Measurements from ENCODE around the gene TMEM141.

Gene TMEM141

GRCh38 chr9:136820971-136821825 is 30.1 kb downstream of the TMEM141 start:
- in situ Hi-C loops (cut with MboI; ENCODE audit: low sequenced_read_pairs, unreplicated experiment), result no loop called here
- DNase-seq (ENCODE audit: low spot score), result no peak

GRCh38 chr9:136821826-136822544 is 30.8 kb downstream of the TMEM141 start:
- in situ Hi-C loops (cut with MboI; ENCODE audit: low sequenced_read_pairs, unreplicated experiment), result no loop called here
- TF ChIP-seq, protein P1, sequence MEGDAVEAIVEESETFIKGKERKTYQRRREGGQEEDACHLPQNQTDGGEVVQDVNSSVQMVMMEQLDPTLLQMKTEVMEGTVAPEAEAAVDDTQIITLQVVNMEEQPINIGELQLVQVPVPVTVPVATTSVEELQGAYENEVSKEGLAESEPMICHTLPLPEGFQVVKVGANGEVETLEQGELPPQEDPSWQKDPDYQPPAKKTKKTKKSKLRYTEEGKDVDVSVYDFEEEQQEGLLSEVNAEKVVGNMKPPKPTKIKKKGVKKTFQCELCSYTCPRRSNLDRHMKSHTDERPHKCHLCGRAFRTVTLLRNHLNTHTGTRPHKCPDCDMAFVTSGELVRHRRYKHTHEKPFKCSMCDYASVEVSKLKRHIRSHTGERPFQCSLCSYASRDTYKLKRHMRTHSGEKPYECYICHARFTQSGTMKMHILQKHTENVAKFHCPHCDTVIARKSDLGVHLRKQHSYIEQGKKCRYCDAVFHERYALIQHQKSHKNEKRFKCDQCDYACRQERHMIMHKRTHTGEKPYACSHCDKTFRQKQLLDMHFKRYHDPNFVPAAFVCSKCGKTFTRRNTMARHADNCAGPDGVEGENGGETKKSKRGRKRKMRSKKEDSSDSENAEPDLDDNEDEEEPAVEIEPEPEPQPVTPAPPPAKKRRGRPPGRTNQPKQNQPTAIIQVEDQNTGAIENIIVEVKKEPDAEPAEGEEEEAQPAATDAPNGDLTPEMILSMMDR (IDR thresholded peaks at IDR 0.05; ENCODE audit: borderline replicate concordance, control extremely low read depth, extremely low read depth, insufficient read depth, missing control alignments), result no peak
- DNase-seq (ENCODE audit: low spot score), result no peak

More at GRCh38 chr9:136820971-136821825, 30.1 kb downstream of the TMEM141 start:
- TF ChIP-seq, protein P1 (IDR thresholded peaks at IDR 0.05; ENCODE audit: borderline replicate concordance, control extremely low read depth, extremely low read depth, insufficient read depth, missing control alignments), result no peak

GRCh38 chr9:136823136-136824046 is 32.2 kb downstream of the TMEM141 start:
- in situ Hi-C loops (cut with MboI; ENCODE audit: low sequenced_read_pairs, unreplicated experiment), result no loop called here
- no peak for DNase-seq (ENCODE audit: low spot score)
- TF ChIP-seq, protein P1 (IDR thresholded peaks at IDR 0.05; ENCODE audit: borderline replicate concordance, control extremely low read depth, extremely low read depth, insufficient read depth, missing control alignments), result no peak

- no peak for DNase-seq (ENCODE audit: low spot score)
- in situ Hi-C loops (cut with MboI; ENCODE audit: low sequenced_read_pairs, unreplicated experiment), result no loop called here
- TF ChIP-seq, protein P1 (IDR thresholded peaks at IDR 0.05; ENCODE audit: borderline replicate concordance, control extremely low read depth, extremely low read depth, insufficient read depth, missing control alignments), result no peak
Observed at GRCh38 chr9:136824496-136825225, 33.5 kb downstream of the TMEM141 start.

- DNase-seq (ENCODE audit: low spot score), result no peak
- TF ChIP-seq, protein P1 (IDR thresholded peaks at IDR 0.05; ENCODE audit: borderline replicate concordance, control extremely low read depth, extremely low read depth, insufficient read depth, missing control alignments), result no peak
- in situ Hi-C loops (cut with MboI; ENCODE audit: low sequenced_read_pairs, unreplicated experiment), result no loop called here
Observed at GRCh38 chr9:136825295-136826187, 34.4 kb downstream of the TMEM141 start.
